Loucy (cell line): Measurements from ENCODE around the gene CDKL1.

ENCODE experiments used
- H2AFZ ChIP-seq: fragments of 200-600 bp; sonication (generic); 2 replicates; pipeline ENCODE4 v1.6.0; 2016; ENCODE audit warnings: antibody characterized with exemption, mild to moderate bottlenecking, low read length, moderate library complexity
- H3F3A ChIP-seq: fragments of 200-600 bp; 2 replicates; pipeline ENCODE4 v1.6.0; 2016; ENCODE audit warnings: antibody characterized with exemption, low read depth, mild to moderate bottlenecking
- H3K27me3 ChIP-seq: fragments of 200-600 bp; sonication (generic); 2 replicates; pipeline ENCODE4 v1.6.1; 2014; ENCODE audit warnings: low read length, mild to moderate bottlenecking; ENCODE audit not compliant: insufficient read depth, poor library complexity, severe bottlenecking
- H3K36me3 ChIP-seq: fragments of 200-600 bp; sonication (generic); 2 replicates; pipeline ENCODE4 v1.6.1; 2016; ENCODE audit warnings: low read length; ENCODE audit not compliant: insufficient read depth
- H3K4me1 ChIP-seq: fragments of 200-600 bp; sonication (generic); 2 replicates; pipeline ENCODE4 v1.5.1; 2014; ENCODE audit warnings: low read length, mild to moderate bottlenecking; ENCODE audit not compliant: insufficient read depth, poor library complexity, severe bottlenecking
- H3K4me2 ChIP-seq: fragments of 200-600 bp; sonication (generic); 2 replicates; pipeline ENCODE4 v1.6.0; 2014; ENCODE audit warnings: antibody characterized with exemption, low read length, low read depth, mild to moderate bottlenecking; ENCODE audit not compliant: poor library complexity, severe bottlenecking
- H3K4me3 ChIP-seq: fragments of 200-600 bp; sonication (generic); 2 replicates; pipeline ENCODE4 v1.5.1; 2014; ENCODE audit warnings: low read length, mild to moderate bottlenecking, mixed read lengths; ENCODE audit not compliant: poor library complexity, severe bottlenecking
- H3K79me2 ChIP-seq: fragments of 200-600 bp; sonication (generic); 2 replicates; pipeline ENCODE4 v1.6.1; 2014; ENCODE audit warnings: low read length; ENCODE audit not compliant: insufficient read depth
- H3K9ac ChIP-seq: fragments of 200-600 bp; sonication (generic); 2 replicates; pipeline ENCODE4 v1.6.0; 2014; ENCODE audit warnings: mild to moderate bottlenecking, low read depth, low read length, moderate library complexity; ENCODE audit not compliant: poor library complexity, severe bottlenecking
- H3K9me2 ChIP-seq: fragments of 200-600 bp; sonication (generic); replicated peaks from 2 replicates; pipeline ENCODE4 v1.6.1; 2016; ENCODE audit warnings: low read depth, low read length, mixed read lengths
- H3K9me3 ChIP-seq: fragments of 200-600 bp; sonication (generic); 2 replicates; pipeline ENCODE4 v1.6.1; 2014; ENCODE audit warnings: mild to moderate bottlenecking, antibody characterized with exemption, low read length, low read depth; ENCODE audit not compliant: insufficient read depth
- H4K20me1 ChIP-seq: fragments of 200-600 bp; sonication (generic); 2 replicates; pipeline ENCODE4 v1.6.0; 2014; ENCODE audit warnings: antibody characterized with exemption, low read length, mild to moderate bottlenecking; ENCODE audit not compliant: insufficient read depth, poor library complexity, severe bottlenecking
- CTCF ChIP-seq: fragments of 200-600 bp; sonication (generic); conservative IDR thresholded peaks from 2 replicates; pipeline ENCODE4 v1.5.1; 2014; ENCODE audit warnings: mild to moderate bottlenecking, antibody characterized with exemption, low read length
- EZH2phosphoT487 ChIP-seq: fragments of 200-600 bp; IDR thresholded peaks from 2 replicates; pipeline ENCODE4 v1.6.1; 2018; ENCODE audit warnings: antibody characterized with exemption, mild to moderate bottlenecking, moderate library complexity, borderline replicate concordance

CDKL1 gene

GRCh38 chr14:50425816-50426215, 29.1 kb upstream of the CDKL1 start:
- peaks cover 3% of the 10 kb centered on the region; the same call in 1 of the 2 replicates for H3F3A ChIP-seq
- no peaks in the 10 kb centered on the region for H3K9me3 ChIP-seq
- no peaks in the 10 kb centered on the region for H3K79me2 ChIP-seq
- peaks cover 30% of the 10 kb centered on the region; the same call in 1 of the 2 replicates for H3K36me3 ChIP-seq
- no peaks in the 10 kb centered on the region for H3K27me3 ChIP-seq
- H3K4me1 ChIP-seq: peaks cover 8% of the 10 kb centered on the region
- TF ChIP-seq EZH2phosphoT487 (no peak), CTCF (no peak)
- no peak overlapping the region for H3K9ac ChIP-seq
- H4K20me1 ChIP-seq: no peaks in the 10 kb centered on the region
- no peaks in the 10 kb centered on the region for H3K9me2 ChIP-seq
- H3K4me2 ChIP-seq: no peak overlapping the region
- H2AFZ ChIP-seq: no peak overlapping the region
- H3K4me3 ChIP-seq: no peak overlapping the region

- Histone ChIP-seq H4K20me1 (no peaks in the 10 kb centered on the region), H3K36me3 (peaks cover 36% of the 10 kb centered on the region; the same call in 1 of the 2 replicates), H3K9me2 (no peaks in the 10 kb centered on the region), H2AFZ (no peak overlapping the region), H3K4me3 (no peak overlapping the region), H3K4me2 (no peak overlapping the region), H3K4me1 (peaks cover 8% of the 10 kb centered on the region), H3K27me3 (no peaks in the 10 kb centered on the region), H3K9me3 (no peaks in the 10 kb centered on the region), H3F3A (peaks cover 3% of the 10 kb centered on the region; the same call in 1 of the 2 replicates), H3K9ac (no peak overlapping the region), H3K79me2 (no peaks in the 10 kb centered on the region)
- no peak for TF ChIP-seq EZH2phosphoT487
- TF ChIP-seq CTCF: no peak
Observed at GRCh38 chr14:50425105-50425504, 28.4 kb upstream of the CDKL1 start.

DNA sequence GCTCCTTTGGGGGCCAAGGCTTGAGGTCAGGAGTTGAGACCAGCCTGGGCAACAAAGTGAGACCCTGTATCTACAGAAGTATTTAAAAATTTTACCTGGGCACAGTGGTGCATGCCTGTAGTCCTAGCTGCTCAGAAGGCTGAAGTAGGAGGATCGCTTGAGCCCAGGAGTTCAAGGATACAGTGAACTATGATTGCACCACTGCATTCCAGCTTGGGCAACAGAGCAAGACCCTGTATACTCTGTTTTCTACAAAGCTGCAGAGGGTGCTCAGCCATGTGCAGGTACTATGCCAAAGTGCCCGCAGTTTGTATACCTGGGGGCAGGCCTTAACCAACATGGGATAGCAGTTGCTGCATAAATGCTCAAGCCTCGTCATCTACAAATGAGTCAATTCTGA, 26.8 kb upstream of the CDKL1 start:
- Histone ChIP-seq H3K9ac (no peak overlapping the region), H3K4me2 (no peak overlapping the region), H2AFZ (no peak overlapping the region), H3K79me2 (no peaks in the 10 kb centered on the region), H4K20me1 (no peaks in the 10 kb centered on the region), H3K36me3 (peaks cover 48% of the 10 kb centered on the region), H3K9me3 (no peaks in the 10 kb centered on the region), H3K27me3 (no peaks in the 10 kb centered on the region), H3K4me1 (peaks cover 8% of the 10 kb centered on the region), H3F3A (no peaks in the 10 kb centered on the region), H3K9me2 (no peaks in the 10 kb centered on the region), H3K4me3 (no peak overlapping the region)
- TF ChIP-seq CTCF: no peak
- TF ChIP-seq EZH2phosphoT487: no peak
